HG03196 (cell line): ENCODE data around the gene ITGA11.

Experiments used
- ATAC-seq: cut with Tn5 transposase; IDR thresholded peaks from one replicate; pipeline ENCODE4 v1.9.1; 2021; ENCODE audit not compliant: unreplicated experiment

ITGA11 gene

DNA sequence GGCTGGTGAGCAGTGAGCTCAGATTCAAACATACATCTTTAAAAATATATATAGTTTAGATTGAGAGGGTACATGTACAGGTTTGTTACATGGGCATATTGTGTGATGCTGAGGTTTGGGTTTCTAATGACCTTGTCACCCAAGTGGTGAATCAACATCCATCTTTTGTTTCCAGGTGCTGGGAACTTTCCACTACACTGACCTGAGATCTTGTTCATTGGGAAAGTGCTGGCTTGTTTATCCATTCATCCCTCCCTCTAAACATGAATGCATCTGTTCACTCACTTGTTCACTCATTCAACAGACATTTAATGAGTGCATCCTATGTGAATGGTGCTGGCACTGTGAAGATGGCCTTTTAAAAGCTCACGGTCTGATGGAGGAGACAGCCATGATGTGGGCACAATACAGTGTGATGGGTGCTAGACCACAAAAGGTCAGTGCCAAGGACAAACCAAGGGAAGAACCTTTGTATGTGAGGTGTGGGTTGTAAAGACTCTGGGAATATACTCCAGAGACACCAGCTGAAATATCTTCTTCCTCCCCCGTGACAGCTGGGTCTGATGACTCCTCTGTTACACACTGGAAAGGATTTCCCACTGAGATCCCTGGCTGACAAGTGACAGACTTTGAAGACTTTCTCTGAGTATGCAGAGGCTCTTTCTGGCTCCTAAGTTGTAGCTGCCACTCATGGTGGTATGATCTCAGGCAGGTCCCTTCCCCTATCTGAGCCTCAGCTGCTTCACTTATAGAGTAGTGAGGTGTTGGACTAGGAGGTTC, 16.2 kb upstream of the ITGA11 start:
- no peak for ATAC-seq

DNA sequence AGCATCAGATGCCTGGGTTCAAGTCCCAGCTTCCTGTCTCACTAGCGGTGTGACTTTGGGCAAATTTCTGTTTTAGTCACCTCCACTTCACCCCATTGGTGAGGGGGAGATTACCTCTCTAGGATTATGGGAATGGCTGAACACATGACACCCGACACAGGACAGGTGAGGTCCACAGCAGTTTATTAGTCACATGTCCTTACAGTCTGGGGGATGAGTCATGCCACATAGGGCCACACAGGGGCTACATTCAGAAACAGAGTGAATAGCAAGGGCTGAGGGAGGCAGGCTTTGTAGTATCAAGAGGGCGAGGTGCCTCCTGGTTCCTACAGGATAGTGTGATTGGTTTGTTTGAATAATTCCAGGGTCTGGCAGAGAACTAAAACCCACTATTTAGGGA, 15.2 kb upstream of the ITGA11 start:
- ATAC-seq: no peak

DNA sequence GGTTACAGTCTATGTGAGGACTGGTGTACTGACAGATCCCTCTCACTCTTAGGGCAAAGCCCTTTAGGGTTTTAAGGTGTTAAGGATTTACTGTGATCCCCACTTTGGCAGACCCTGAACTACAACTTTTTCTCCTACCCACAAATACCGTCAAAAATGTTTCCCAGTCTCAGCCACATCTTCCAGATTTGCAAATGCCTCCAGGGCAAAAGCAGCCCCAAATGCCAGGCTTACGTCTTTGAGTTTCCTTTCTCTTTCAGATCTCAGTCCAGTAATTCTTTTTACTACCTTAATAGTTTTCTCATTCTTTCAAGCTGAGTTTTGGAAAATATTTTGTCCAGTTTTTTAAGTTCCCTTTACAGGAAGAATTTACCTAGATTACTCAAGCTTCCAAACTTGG, 13.4 kb upstream of the ITGA11 start:
- no peak for ATAC-seq

DNA sequence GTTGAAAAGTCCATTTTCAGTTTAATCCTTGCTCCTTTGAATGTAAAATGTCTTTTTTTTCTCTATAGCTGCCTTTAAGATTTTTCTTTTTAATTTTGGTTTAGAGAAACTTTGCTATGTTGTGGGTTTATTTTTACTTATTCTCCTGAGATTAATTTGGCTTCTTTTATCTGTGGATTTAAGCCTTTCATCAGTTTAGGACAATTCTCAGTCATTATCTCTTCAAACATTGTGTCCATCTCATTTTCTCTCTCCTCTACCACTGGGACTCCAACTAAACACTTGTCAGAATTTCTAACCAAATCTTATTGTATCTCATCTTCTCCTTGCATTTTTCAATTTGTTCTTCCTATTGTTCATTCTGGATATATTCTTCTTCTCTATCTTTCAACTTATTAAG, 12.4 kb upstream of the ITGA11 start:
- no peak for ATAC-seq

DNA sequence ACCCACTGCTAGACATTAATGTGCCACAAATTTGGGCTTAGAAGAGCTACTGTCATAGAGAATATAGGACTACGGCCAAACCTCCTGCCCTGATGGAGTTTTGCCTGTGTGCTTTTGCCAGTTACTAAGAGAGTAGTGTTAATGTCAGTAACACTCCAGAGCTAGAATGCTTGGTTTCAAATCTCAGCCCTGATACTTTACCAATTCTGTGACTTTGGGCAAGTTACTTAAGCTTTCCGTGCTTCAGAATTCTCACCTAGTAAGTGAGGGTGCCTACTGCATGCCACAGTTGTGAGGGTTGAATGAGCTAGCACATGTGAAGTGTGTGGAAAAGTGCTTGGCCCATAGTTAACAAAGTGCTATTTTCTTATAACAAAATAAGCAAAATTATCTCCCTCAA, 10.9 kb upstream of the ITGA11 start:
- ATAC-seq: no peak

DNA sequence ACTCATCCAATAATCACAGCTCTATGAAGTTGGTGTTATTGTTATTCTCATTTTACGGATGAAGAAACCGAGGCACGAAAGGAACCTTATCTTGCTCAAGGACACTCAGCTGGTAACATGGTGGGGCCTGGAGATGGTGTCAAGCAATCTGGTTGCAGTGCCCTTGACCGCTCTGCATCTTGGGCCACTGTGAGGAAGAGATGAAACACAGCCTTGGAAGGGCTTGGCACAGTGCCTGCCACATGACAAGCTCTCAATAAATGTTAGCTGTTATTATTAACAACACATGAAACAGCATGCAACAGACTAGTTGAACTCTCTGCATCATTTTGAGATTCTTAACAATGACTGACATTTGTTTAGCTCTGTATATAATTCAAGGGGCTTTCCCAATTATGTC, 10.1 kb upstream of the ITGA11 start:
- no peak for ATAC-seq

DNA sequence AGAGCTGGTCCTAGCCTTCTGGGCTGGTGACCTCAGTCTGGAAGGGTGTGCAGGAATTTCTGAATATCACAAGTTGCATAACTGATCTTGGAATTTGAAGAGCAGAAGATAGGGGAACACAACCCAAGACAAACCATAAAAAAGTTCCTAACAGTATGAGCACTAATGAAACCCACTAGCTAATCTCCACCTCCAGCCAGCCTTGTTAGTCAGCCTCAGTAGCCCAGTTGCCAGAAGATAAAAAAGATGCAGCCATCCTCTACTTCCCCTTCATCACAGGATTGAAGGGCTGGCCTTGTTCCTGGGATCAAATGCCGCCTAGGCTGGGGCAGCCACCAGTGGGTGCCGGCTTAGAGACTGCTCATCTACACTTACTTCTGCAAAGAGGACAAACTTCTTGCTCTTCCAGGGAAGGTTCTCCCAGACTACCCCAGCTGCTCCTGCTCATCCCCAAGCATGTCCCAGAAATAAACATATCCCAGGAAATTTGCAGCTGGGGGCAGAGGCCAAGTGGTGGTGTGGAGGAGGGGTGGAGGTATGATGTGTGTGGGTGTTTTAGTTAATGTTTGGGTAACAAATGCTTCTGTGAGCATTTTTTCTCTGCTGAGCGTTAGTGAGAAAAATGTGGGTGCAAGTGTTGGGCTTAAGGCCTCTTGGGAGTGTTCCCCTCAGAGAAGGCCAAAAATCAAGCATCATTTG, 9.2 kb upstream of the ITGA11 start:
- ATAC-seq: no peak

DNA sequence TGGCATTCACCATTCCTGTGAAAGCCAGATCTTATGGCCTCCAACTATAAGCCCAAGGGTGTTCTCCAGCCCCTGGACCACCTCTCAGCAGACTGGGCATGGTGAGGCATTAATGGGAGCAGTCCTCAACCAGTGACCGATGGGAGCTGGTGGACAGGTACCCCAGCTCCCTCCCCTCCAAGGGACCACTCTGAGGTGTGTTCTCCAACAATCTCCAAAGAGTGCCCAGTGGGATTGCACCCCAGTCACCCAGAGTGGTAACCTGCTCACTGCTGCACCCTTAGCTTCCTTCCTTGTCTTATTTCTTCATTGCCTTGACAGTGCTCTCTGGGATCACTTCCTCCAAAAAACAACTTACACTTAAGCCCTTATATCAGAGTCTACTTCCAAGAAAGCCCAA, 8.2 kb upstream of the ITGA11 start:
- no peak for ATAC-seq

DNA sequence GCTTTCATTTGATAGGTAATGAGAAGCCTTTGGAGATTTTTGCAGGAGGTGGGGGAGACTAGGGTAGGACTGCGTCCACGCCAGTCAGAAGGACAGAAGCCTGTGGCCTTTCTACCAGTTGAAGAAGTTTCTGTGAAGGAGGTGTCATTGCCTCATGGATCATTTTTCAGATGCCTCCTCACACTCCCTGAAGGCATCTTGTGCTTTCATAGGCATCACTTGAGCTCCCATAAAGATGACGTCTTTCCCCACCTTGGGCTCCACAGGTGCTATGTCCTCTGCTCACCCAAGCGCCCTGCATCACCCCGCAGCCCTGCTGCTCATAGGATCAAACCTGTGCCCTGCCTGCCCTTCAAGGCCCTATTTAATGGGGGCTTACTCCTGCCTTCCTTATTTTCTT, 7.5 kb upstream of the ITGA11 start:
- no peak for ATAC-seq

DNA sequence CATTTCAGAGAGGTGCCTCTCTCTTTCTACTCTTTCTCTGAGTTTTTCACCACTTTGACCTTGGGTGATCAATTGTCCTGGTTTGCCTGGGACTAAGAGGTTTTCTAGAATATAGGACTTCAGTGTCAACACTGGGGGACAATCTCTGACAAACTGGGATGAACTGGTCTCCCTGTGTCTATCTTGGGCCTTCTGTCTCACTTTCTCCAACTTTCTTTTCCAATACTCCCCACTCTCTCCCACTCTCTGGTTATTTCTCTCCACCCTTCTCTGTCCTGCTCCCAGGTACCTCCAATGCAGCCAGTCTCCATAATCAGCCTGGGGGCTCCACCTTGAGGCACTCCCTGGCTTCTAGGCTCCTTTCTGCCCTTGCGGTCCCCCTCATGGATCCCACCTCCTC, 4.7 kb upstream of the ITGA11 start:
- no peak for ATAC-seq

DNA sequence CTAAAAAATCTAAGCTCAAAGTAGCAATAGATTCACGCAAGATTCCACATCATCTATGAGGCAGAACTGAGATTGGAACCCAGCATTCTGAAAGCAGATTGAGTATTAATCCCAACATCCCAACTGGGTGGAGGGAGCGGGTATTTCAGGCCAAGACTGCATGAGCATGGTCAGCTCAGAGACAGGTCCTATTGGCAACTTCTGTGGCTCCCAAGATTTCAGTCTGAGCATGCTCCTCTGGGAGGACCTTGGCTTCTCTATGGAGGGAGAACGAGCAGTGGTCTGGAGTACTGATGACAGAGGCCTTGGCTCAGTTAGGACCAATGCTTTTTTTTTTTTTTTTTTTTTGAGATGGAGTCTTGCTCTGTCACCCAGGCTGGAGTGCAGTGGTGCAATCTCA, 4.0 kb upstream of the ITGA11 start:
- no peak for ATAC-seq

DNA sequence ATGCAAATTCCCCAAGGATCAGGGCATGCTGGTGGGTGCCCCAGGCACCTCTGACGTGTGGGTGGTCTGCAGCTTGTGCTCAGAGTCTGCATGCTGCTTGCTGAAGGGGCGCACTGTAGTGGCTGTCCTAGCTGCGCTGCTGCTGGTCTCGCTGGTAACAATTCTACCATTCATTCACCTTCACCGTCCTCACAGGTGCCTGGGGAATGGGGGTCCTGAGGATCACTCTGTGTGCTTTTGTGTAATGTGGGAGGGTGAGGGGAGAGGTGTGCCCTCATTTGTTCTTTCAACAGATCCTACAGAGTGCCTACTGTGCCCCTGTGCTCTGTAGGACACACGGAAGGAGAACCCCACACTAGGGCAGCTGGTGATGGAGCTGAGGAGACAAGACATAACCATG, 2.1 kb upstream of the ITGA11 start:
- ATAC-seq: no peak

DNA sequence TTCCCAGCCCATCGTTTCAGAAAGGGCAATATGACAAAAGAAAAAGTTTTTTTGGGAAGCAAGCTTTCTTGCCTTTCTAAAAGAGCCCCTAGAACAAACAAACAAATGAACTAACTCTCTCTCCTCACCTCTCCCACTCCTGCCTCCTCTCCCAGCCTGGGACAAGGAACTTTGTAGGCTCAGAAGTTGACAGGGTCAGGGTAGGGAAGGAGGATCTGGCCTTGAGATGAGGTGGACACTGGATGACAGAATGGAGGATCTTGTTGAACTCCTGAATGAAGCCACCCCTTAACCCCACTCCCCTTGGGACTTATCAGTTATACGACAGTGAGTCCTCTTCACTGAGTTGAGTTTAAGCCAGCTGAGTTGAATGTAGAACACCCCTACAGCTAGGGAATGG, 1.6 kb upstream of the ITGA11 start:
- no peak for ATAC-seq

DNA sequence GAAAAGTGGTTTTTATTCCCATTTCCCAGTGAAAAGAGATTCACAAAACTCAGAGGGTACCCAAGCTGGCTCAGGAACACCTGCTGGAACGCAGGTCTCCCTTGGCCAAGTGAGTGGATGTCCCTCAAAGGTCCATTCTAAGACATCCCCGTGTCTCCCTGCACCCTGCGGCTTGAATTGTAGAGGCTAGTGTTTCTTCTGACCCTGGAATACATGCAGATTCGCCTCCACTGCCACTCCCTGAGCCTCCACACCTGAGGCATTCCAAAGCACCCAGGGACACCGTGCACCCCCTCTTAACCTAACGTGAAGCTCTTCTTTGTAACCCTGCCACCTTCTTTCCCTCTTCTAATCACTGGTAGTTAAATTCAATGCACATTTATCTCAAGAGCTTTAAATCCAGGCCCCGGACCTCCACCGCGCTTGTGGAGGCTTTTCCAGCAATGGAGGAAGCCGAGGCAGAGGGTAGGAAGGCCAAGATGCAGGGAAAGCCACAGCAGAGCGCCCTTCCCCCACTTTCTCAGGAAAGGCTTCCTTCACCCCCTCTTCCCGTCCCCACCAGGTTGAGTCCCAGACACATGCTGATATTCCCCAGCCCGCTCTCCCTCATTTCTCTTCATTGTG, 590 bp upstream of the ITGA11 start:
- ATAC-seq: no peak

DNA sequence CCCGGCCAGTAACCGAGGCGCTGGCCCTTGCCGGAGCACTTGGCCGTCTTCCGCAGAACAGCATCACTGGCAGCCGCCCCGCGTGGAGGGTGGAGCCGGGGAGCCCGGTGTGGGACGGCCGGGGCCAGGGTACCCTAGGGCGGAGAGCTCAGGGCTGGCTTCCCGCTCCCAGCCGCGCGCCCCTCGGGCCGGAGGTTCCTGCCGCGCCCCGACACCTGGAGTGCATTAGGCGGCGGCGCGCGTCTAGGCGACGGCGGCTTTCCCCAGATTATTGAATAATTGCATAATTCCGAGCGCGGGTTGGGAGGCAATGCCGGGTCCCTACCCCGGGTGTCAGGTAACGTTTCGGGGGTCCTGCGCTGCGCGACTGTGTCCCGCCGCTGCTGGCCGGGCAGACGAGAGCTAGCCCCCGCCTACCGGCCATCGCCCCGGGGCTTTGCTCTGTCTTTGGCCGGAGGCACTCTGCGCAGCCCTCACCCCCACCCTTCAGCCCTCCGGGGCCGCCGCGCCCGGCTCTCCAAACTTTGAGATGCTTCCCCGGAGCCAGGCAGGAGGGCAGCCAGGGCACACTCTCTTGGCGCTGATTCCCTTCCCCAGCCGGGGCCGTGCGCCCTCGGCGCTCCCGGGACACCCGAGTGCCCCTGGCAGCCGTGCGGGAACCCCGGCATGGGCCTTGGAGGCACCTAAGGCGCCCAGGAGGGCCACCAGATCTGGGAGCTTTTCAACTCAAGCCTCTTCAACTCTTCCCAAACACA, 749 bp downstream of the ITGA11 start:
- ATAC-seq: no peak

DNA sequence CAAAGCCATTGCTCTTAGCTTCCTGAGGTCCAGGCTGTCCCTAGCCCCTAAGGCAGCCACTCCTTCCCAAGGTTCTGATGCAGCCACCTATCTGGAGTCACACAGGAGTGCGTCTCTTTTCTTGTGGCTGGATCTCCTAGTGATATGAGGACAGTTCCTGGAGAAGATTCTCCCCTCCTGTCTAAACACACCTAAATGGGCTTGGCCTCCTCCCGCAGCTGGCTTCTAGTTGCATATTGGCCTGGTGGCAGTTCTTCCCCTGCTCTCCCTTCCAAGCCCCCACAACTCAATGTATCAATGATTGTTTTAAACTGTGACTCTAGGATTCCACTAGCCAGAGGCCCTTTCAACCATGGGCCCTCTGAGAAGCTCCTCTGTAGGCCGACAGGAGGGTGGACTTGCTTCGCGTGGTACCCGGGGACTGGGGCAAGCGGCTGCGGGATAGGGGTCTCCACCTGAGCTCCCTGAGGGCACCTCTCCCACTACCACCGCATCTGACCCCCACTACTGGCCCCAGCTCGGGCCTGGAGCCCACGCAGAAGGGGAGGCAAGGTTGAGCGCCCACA, 1.4 kb downstream of the ITGA11 start:
- no peak for ATAC-seq

DNA sequence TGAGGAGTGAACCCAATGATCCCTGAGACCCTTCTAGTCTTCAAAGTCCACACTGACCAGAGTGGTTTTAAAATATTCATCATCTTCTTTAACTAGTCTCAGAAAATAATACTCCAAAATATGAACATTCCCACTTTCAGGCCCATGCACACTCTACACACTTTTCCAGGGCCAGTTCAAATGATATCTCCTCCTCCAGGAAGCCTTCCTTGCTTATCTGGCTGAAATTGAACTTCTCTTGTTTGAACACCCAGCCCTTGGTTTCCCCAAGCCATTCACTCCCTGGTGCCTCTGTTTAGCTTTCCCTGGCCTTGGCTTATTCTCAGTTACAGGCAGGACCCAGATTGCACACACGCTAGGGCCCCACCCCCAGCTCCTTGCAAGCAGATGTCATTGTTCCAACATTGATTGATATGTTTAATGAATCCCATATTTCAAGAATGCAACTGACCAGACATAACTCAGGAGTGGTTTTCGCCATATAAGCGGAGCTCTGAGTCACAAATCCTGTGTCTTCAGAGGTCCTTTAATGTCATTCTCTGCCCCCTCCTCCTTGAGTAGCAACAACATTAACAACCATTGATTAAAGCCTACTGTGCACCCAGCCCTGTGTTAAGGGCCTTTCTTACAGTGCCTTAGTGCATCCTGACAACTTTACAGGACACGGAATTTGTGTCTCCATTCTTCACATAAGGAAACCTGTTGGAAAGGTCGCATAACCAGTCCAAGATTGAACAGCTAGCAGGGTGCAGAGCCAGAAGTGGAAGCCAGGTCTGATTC, 2.1 kb downstream of the ITGA11 start:
- no peak for ATAC-seq

DNA sequence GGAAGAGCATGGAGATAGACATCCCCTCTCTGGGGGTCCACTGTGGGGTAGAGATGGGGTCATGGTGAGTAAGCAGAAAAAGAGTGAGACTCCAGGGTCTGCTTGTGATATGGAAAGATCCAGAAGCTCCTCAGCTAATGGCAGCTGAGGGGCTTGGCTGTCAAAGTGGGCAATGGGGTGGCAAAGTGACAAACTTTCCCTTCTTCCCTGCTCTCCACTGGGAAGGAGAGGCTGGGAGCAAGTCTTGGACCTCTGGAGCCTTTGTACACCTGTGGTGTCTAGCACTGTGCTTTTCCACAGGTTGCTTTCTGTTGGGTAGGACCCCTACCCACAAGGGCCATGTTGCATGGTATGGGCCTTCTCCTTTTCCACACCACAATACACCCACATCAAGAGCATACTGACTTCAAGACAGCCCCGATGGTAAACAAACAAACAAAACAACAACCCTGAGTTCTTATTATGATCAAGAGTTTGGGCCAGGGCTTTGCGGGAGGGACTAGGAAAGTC, 3.5 kb downstream of the ITGA11 start:
- no peak for ATAC-seq

DNA sequence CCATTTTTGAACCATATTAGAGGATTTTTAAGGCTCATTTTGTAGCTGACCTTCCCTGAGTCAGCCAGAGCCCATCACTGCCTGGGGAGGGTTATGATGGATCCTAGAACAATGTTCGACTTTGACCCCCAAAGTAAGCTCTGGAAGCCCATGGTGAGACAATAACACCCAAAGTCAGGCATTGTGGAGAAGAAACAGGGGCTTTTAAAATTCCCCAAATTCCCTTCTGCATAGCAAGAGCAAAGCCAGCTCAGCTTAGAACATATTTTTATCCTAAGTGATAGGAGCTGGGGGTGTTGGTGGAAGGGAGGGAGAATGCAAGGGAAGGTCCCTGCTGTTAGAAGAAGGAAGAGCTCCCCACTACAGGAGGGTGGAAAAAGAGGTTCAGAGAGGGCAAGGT, 4.0 kb downstream of the ITGA11 start:
- no peak for ATAC-seq

DNA sequence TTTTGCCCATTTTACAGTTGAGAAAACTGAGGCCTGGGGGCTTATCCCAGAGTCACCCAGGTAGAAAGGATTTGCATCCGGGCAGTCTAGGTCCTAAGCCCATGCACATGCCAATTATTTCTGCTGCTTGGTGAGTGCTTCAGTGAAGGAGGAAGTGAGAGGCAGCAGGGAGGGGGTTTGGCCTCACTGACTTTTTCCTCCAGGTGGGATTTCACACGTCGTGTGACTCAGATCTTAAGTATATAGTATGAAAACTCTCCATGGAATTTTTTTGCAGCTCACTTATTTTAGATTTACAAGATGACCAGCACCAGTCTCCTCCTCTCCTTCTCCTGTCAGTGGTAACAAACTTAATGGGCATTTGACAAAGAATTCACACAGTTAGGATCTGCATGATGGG, 4.6 kb downstream of the ITGA11 start:
- ATAC-seq: no peak
